Panc1 (cell line): ENCODE data around the gene SDK1. TPM values are rescaled to one million over a fixed set of nuclear protein-coding genes. Genes with fewer than 3 reads are reported as not detected.

ENCODE experiments used
- ATAC-seq: fragments of 200-7000 bp; cut with Tn5 transposase; 2 replicates; pipeline ENCODE4 v1.9.1; 2020; ENCODE audit warnings: mild to moderate bottlenecking, moderate library complexity
- BruUV-seq: library from RNA; stranded (reverse); fragments of 400-500 nt; replicated peaks from 2 replicates; lab custom pipeline; 2021; lab: Mats Ljungman, UMichigan
- CTCF ChIA-PET: fragments of 300-600 bp; sonication (Branson Sonifier 250); formaldehyde crosslinking; loops from one replicate; lab custom pipeline; 2022; ENCODE audit warnings: antibody characterized with exemption; lab: Charles Lee
- POLR2A ChIA-PET: fragments of 300-600 bp; sonication (Branson Sonifier 250); formaldehyde crosslinking; loops from one replicate; lab custom pipeline; 2022; ENCODE audit warnings: antibody characterized with exemption; lab: Charles Lee
- DNase-seq: peaks from one replicate; pipeline ENCODE4 v3.0.0-alpha.2; 2010; ENCODE audit warnings: low read depth, low spot score
- H3K27ac ChIP-seq: 2 replicates; pipeline ENCODE4 v1.5.1; 2011; ENCODE audit warnings: mild to moderate bottlenecking, low read length, inconsistent platforms
- H3K27me3 ChIP-seq: fragments of 200-500 bp; sonication (Bioruptor generic); 2 replicates; pipeline ENCODE4 v1.6.0; 2014; ENCODE audit warnings: low read length, inconsistent platforms; ENCODE audit not compliant: control insufficient read depth, insufficient read depth
- H3K36me3 ChIP-seq: fragments of 200-500 bp; sonication (Bioruptor generic); 2 replicates; pipeline ENCODE4 v1.5.1; 2014; ENCODE audit warnings: inconsistent platforms, mild to moderate bottlenecking, low read length, moderate library complexity; ENCODE audit not compliant: control insufficient read depth, insufficient read depth
- H3K4me1 ChIP-seq: 2 replicates; pipeline ENCODE4 v1.5.1; 2011; ENCODE audit warnings: inconsistent platforms, mild to moderate bottlenecking, low read length, moderate library complexity; ENCODE audit not compliant: control insufficient read depth, insufficient read depth
- H3K4me3 ChIP-seq, 2 experiments: 2 replicates each; pipeline ENCODE4 v1.5.1; 2011 to 2012; ENCODE audit warnings: low read depth in 2 of 2, low read length in 2 of 2, mild to moderate bottlenecking in 2 of 2, inconsistent platforms in 1 of 2, moderate library complexity in 1 of 2
- H3K9me3 ChIP-seq: fragments of 200-500 bp; sonication (Bioruptor generic); 2 replicates; pipeline ENCODE4 v1.5.1; 2014; ENCODE audit warnings: low read depth, mild to moderate bottlenecking, inconsistent platforms, low read length, moderate library complexity; ENCODE audit not compliant: control insufficient read depth, insufficient read depth
- CTCF ChIP-seq: fragments of 450-650 bp; IDR thresholded peaks from 2 replicates; pipeline ENCODE4 v1.5.1; 2017; ENCODE audit warnings: mild to moderate bottlenecking
- POLR2AphosphoS5 ChIP-seq: IDR thresholded peaks from 2 replicates; pipeline ENCODE4 v1.6.1; 2012; ENCODE audit warnings: mild to moderate bottlenecking, low read depth, low read length, moderate library complexity
- REST ChIP-seq, 2 experiments: IDR thresholded peaks; 2 replicates each; pipeline ENCODE4 v1.6.1; 2011 to 2012; ENCODE audit warnings: low read depth in 2 of 2, control low read depth in 1 of 2, low read length in 1 of 2, mild to moderate bottlenecking in 1 of 2, moderate library complexity in 1 of 2; ENCODE audit not compliant: insufficient read depth in 1 of 2
- SIN3A ChIP-seq: IDR thresholded peaks from 2 replicates; pipeline ENCODE4 v1.6.1; 2012; ENCODE audit warnings: low read depth, mild to moderate bottlenecking, low read length, moderate library complexity, borderline replicate concordance; ENCODE audit not compliant: insufficient read depth
- TCF7L2 ChIP-seq: IDR thresholded peaks from 2 replicates; pipeline ENCODE4 v1.6.1; 2011; ENCODE audit warnings: mild to moderate bottlenecking, low read depth, low read length, inconsistent platforms
- in situ Hi-C: cut with HindIII; loops from 2 replicates; pipeline ENCODE4 v1.10.0; 2016; ENCODE audit warnings: low sequenced_read_pairs, low pct_unique_long_range_greater_than_20kb
- intact Hi-C: fragments of 100-400 bp; cut with micrococcal nuclease; formaldehyde crosslinking; loops from one replicate; pipeline ENCODE4 v1.10.0; 2022; ENCODE audit not compliant: unreplicated experiment
- total RNA-seq: library from RNA; stranded (reverse); gene quantifications from one replicate; pipeline ENCODE4 v1.2.1, GENCODE V29; 2021; ENCODE audit not compliant: unreplicated experiment

SDK1 gene
- total RNA-seq, 1 experiment from 2014 or later, result 47.4 TPM

GRCh38 chr7:3338161-3338560 lies 37.1 kb downstream of the SDK1 start:
- no TSS peak for BruUV-seq
- no peak for TF ChIP-seq POLR2AphosphoS5
- TF ChIP-seq CTCF, result no peak
- no peak for TF ChIP-seq REST (IDR thresholded peaks at IDR 0.05; ENCODE audit: insufficient read depth in 1 of 2, low read depth in 2 of 2, low read length in 1 of 2)
- TF ChIP-seq SIN3A, result no peak
- no peak for TF ChIP-seq TCF7L2
- ChIA-PET POLR2A (no interaction called here), CTCF (no interaction called here)
- no peaks in the 10 kb centered on the region; the same call in 1 of the 2 replicates for H3K9me3 ChIP-seq
- H3K27me3 ChIP-seq, result no peaks in the 10 kb centered on the region
- H3K36me3 ChIP-seq, result no peaks in the 10 kb centered on the region
- H3K4me3 ChIP-seq, result no peak overlapping the region
- intact Hi-C loops (no loop called here), in situ Hi-C loops (no loop called here)
- H3K4me1 ChIP-seq, result peaks cover 15% of the 10 kb centered on the region
- ATAC-seq (no peak; the same call in 1 of the 2 replicates), DNase-seq (no peak)
- H3K27ac ChIP-seq, result peak overlapping the region; percentile 42; the same call in 1 of the 2 replicates

- H3K36me3 ChIP-seq, result no peaks in the 10 kb centered on the region
- no peaks in the 10 kb centered on the region for H3K27me3 ChIP-seq
- POLR2A ChIA-PET, result interaction anchor here (0.6 kb wide), 1 partner anchor 82 kb away, joined by 4 read pairs; no protein-coding TSS in a partner anchor
- no peak for DNase-seq
- no TSS peak for BruUV-seq
- H3K4me1 ChIP-seq, result peaks cover 7% of the 10 kb centered on the region
- no peak overlapping the region for H3K27ac ChIP-seq
- intact Hi-C loops (no loop called here), in situ Hi-C loops (no loop called here)
- H3K4me3 ChIP-seq, result no peak overlapping the region
- TF ChIP-seq SIN3A (no peak), REST (IDR thresholded peaks at IDR 0.05; ENCODE audit: insufficient read depth in 1 of 2, low read depth in 2 of 2, low read length in 1 of 2) (no peak), TCF7L2 (no peak), CTCF (no peak), POLR2AphosphoS5 (no peak)
- no peaks in the 10 kb centered on the region for H3K9me3 ChIP-seq
- no peak for ATAC-seq
- CTCF ChIA-PET, result no interaction called here
Observed at GRCh38 chr7:3345699-3346481, 44.8 kb downstream of the SDK1 start.
